Liver (tissue), 9 donors: ENCODE results near the gene MEI4. TPM values are rescaled to one million over a fixed set of nuclear protein-coding genes. Genes with fewer than 3 reads are reported as not detected.

ENCODE experiments used
- DNase-seq: peaks from one replicate; pipeline ENCODE4 v3.0.0-alpha.2; 2017; ENCODE audit warnings: low spot score
- H3K27ac ChIP-seq, 2 donors: one replicate each; pipeline ENCODE4 v1.7.0; 2013; ENCODE audit warnings: inconsistent platforms in 2 of 2, low read length in 2 of 2, control low read depth in 1 of 2, low read depth in 1 of 2, mild to moderate bottlenecking in 1 of 2
- H3K27me3 ChIP-seq, 4 donors: one replicate each; pipeline versions ENCODE4 v1.6.1 to v1.7.0; 2013; ENCODE audit warnings: low read length in 3 of 4, inconsistent platforms in 1 of 4, mild to moderate bottlenecking in 1 of 4, moderate library complexity in 1 of 4; ENCODE audit not compliant: control insufficient read depth in 4 of 4, insufficient read depth in 4 of 4
- H3K36me3 ChIP-seq, 4 donors: one replicate each; pipeline versions ENCODE4 v1.6.1 to v1.7.0; 2013; ENCODE audit warnings: low read length in 3 of 4, mild to moderate bottlenecking in 3 of 4, low read depth in 1 of 4, moderate library complexity in 1 of 4; ENCODE audit not compliant: control insufficient read depth in 4 of 4, insufficient read depth in 3 of 4
- H3K4me1 ChIP-seq, 4 donors: one replicate each; pipeline versions ENCODE4 v1.6.1 to v1.7.0; 2013; ENCODE audit warnings: low read length in 3 of 4, mild to moderate bottlenecking in 3 of 4, moderate library complexity in 1 of 4; ENCODE audit not compliant: control insufficient read depth in 4 of 4, insufficient read depth in 4 of 4
- H3K4me3 ChIP-seq, 3 donors: one replicate each; pipeline versions ENCODE4 v1.6.1 to v1.7.0; 2013; ENCODE audit warnings: low read length in 3 of 3, control low read depth in 1 of 3, low read depth in 1 of 3, mild to moderate bottlenecking in 1 of 3
- H3K9ac ChIP-seq, 2 donors: one replicate each; pipeline ENCODE4 v1.7.0; 2013; ENCODE audit warnings: low read length in 2 of 2, mild to moderate bottlenecking in 2 of 2, moderate library complexity in 2 of 2, control low read depth in 1 of 2, low read depth in 1 of 2
- H3K9me3 ChIP-seq, 4 donors: one replicate each; pipeline versions ENCODE4 v1.6.1 to v1.7.0; 2013; ENCODE audit warnings: low read length in 3 of 4; ENCODE audit not compliant: control insufficient read depth in 4 of 4
- CTCF ChIP-seq: fragments of 150-350 bp; IDR thresholded peaks from 2 replicates; pipeline ENCODE4 v1.5.1; 2017; ENCODE audit warnings: improper control_type of control experiment, low read depth, low read length; ENCODE audit not compliant: missing input control
- EGR1 ChIP-seq, 2 donors: IDR thresholded peaks; 2 replicates each; pipeline ENCODE4 v1.6.1; 2016 to 2018; ENCODE audit warnings: antibody characterized with exemption in 2 of 2, low read depth in 2 of 2
- HNF4G ChIP-seq: IDR thresholded peaks from 2 replicates; pipeline ENCODE4 v1.6.1; 2016; ENCODE audit warnings: antibody characterized with exemption
- JUND ChIP-seq, 2 donors: IDR thresholded peaks; 2 replicates each; pipeline ENCODE4 v1.6.1; 2016; ENCODE audit warnings: antibody characterized with exemption in 2 of 2
- RAD21 ChIP-seq, 2 donors: IDR thresholded peaks; 2 replicates each; pipeline ENCODE4 v1.6.1; 2016; ENCODE audit warnings: antibody characterized with exemption in 2 of 2, mild to moderate bottlenecking in 2 of 2
- REST ChIP-seq: IDR thresholded peaks from 2 replicates; pipeline ENCODE4 v1.6.1; 2016; ENCODE audit warnings: antibody characterized with exemption, mild to moderate bottlenecking
- RXRA ChIP-seq, 2 donors: IDR thresholded peaks; 2 replicates each; pipeline ENCODE4 v1.6.1; 2017 to 2018; ENCODE audit warnings: antibody characterized with exemption in 2 of 2, mild to moderate bottlenecking in 1 of 2
- SP1 ChIP-seq: IDR thresholded peaks from 2 replicates; pipeline ENCODE4 v1.6.1; 2018; ENCODE audit warnings: antibody characterized with exemption, mild to moderate bottlenecking
- TAF1 ChIP-seq: conservative IDR thresholded peaks from 2 replicates; pipeline ENCODE4 v1.6.1; 2016; ENCODE audit warnings: antibody characterized with exemption, mild to moderate bottlenecking
- YY1 ChIP-seq: IDR thresholded peaks from 2 replicates; pipeline ENCODE4 v1.6.1; 2016; ENCODE audit warnings: antibody characterized with exemption, mild to moderate bottlenecking
- WGBS: extraction: QIAGEN DNeasy Blood & Tissue Kit; methylation state at CpG from one replicate; pipeline ENCODE4 v1.1.7; 2013; 5-methylcytosine and 5-hydroxymethylcytosine counted together
- polyA plus RNA-seq, 2 donors: library from polyadenylated mRNA; stranded (reverse) in 1 of 2; unstranded in 1 of 2; fragments of 200-250 nt in 1 of 2; fragments of >200 nt in 1 of 2; fragmentation: Nextera tagmentation in 1 of 2; extraction: Ambion mirVana in 1 of 2; gene quantifications; one replicate each; pipeline versions ENCODE4 v1.2.1 to v1.2.3, GENCODE V29; 2013 to 2015
- total RNA-seq, 2 donors: library from RNA; depleted of rRNA; stranded (reverse); fragments of >200 nt; gene quantifications; one replicate each; pipeline ENCODE4 v1.2.3, GENCODE V29; 2014
- donor health status: healthy.
- donor health status: healthy.
- donor health status: healthy.
- donor health status: healthy.
- donor health status: healthy.

MEI4 gene
- total and polyA plus RNA-seq, 4 donors = 0.36 to 0.84 (median 0.42) TPM

DNA sequence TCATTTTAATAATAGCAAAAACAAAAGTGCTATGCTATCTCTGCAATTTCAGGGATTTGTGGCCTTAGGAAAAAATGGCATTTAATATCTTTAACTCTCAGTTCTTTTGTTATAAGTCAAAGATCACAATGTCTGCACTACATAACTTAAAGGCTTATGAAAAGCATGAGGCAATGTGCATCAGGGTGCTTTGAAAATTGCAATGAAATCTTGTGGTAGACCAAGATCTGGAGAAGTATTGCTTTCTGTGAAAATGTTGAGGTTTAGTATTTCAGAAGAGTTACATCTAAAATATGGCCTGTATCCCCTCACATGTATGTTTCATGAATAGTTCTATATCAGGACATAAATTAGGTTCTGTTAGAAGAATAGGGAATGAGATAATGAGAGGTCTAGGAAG, 200.6 kb downstream of the MEI4 start:
- DNase-seq = no peak
- no peaks in the 10 kb centered on the region for H3K27me3 ChIP-seq

GRCh38 chr6:77856391-77856790, 203.6 kb downstream of the MEI4 start:
- DNase-seq = no peak
- no peaks in the 10 kb centered on the region for H3K27me3 ChIP-seq
- no peak overlapping the region for H3K27ac ChIP-seq
- H3K9ac ChIP-seq = no peak overlapping the region
- TF ChIP-seq YY1 (no peak), RXRA (IDR thresholded peaks at IDR 0.05) (no peak), RAD21 (IDR thresholded peaks at IDR 0.05) (no peak), JUND (IDR thresholded peaks at IDR 0.05) (no peak)
- H3K9me3 ChIP-seq = peaks cover 0 to 1% (median 0%) of the 10 kb centered on the region in 4 donors
- no peak overlapping the region for H3K4me3 ChIP-seq
- no peaks in the 10 kb centered on the region for H3K4me1 ChIP-seq
- WGBS = 82% methylated on average over 5 of the region's 5 CpGs
- no peaks in the 10 kb centered on the region for H3K36me3 ChIP-seq

More for the DNA sequence above, 200.6 kb downstream of the MEI4 start:
- Histone ChIP-seq H3K4me3 (no peak overlapping the region), H3K27ac (no peak overlapping the region), H3K36me3 (no peaks in the 10 kb centered on the region), H3K4me1 (no peaks in the 10 kb centered on the region), H3K9ac (no peak overlapping the region), H3K9me3 (peaks cover 0 to 1% (median 0%) of the 10 kb centered on the region in 4 donors)
- TF ChIP-seq TAF1 = no peak
- TF ChIP-seq EGR1 (IDR thresholded peaks at IDR 0.05; ENCODE audit: low read depth in 2 of 2) = no peak
- TF ChIP-seq REST = no peak
- no peak for TF ChIP-seq HNF4G
- TF ChIP-seq SP1 = no peak

- H3K9ac ChIP-seq = no peak overlapping the region
- H3K4me3 ChIP-seq = no peak overlapping the region
- no peak overlapping the region for H3K27ac ChIP-seq
- DNase-seq = no peak
- H3K36me3 ChIP-seq = no peaks in the 10 kb centered on the region
- H3K9me3 ChIP-seq = peaks cover 0 to 1% (median 0%) of the 10 kb centered on the region in 4 donors
- H3K27me3 ChIP-seq = no peaks in the 10 kb centered on the region
- H3K4me1 ChIP-seq = no peaks in the 10 kb centered on the region
- no peak for TF ChIP-seq CTCF
Observed at GRCh38 chr6:77857421-77857820, 204.6 kb downstream of the MEI4 start.
